AG04450 (cell line): Measurements from ENCODE around the gene BAZ1B. TPM values are rescaled to one million over a fixed set of nuclear protein-coding genes. Genes with fewer than 3 reads are reported as not detected.
"Not testable (repeated sequence)": the region's sequence is repeated elsewhere in the genome, so short reads cannot be mapped to it uniquely, and the experiment has no call there.

Source experiments
- CTCF ChIA-PET: fragments of 300-600, 350-600 bp; formaldehyde crosslinking; extraction: SDS; loops from one replicate; lab custom pipeline; 2022; ENCODE audit warnings: antibody characterized with exemption, inconsistent platforms; lab: Charles Lee
- POLR2A ChIA-PET: fragments of 350-600 bp; formaldehyde crosslinking; extraction: SDS; loops from one replicate; lab custom pipeline; 2021; ENCODE audit warnings: antibody characterized with exemption, inconsistent platforms; lab: Yijun Ruan, JAX
- DNase-seq: peaks from one replicate; pipeline ENCODE4 v3.0.0-alpha.2; 2011; ENCODE audit warnings: low read depth, low spot score
- H3K27ac ChIP-seq: one replicate; pipeline ENCODE4 v1.5.1; 2012; ENCODE audit warnings: low read depth, low read length, control low read depth
- H3K27me3 ChIP-seq: one replicate; pipeline ENCODE4 v1.6.0; 2012; ENCODE audit warnings: low read length; ENCODE audit not compliant: control insufficient read depth, insufficient read depth
- H3K4me3 ChIP-seq: 2 replicates; pipeline ENCODE4 v1.5.1; 2011; ENCODE audit warnings: mild to moderate bottlenecking, low read depth, low read length, control low read depth
- H3K9me3 ChIP-seq: 2 replicates; pipeline ENCODE4 v1.5.1; 2012; ENCODE audit warnings: low read length; ENCODE audit not compliant: control insufficient read depth, insufficient read depth
- polyA plus RNA-seq: library from polyadenylated mRNA; depleted of rRNA; stranded (reverse); fragments of >200 nt; gene quantifications from 2 replicates; pipeline ENCODE4 v1.2.3, GENCODE V29; 2011
- TF ChIP-seq, protein P1 (sequence below): IDR thresholded peaks from 2 replicates; pipeline ENCODE4 v1.5.1; 2011; ENCODE audit warnings: low read depth, low read length, control low read depth, inconsistent platforms

The BAZ1B gene
- polyA plus RNA-seq, 1 experiment, result 29.0 TPM

DNA sequence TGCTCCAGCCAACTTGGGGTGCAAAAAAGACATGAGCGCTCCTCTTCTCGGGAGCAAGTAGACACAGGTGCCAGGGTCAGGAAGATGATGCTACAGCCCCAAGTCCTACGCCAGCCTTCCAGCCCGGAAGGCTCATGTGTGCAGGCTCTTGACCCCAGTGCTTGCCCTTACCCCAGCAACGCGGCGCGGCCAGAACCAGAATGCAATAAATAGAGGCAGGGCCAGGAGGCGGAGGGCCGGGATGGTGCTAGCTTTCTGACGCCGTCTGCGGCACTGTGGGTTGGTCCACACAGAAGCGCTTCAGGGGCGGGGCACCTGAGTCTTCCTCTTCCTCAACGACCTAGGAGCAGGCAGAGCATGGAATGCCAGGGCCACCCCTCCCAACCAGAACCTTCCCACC, 15.0 kb upstream of the BAZ1B start:
- H3K4me3 ChIP-seq, result no peak overlapping the region
- DNase-seq, result no peak
- H3K27ac ChIP-seq, result no peak overlapping the region
- ChIA-PET CTCF (no interaction called here), POLR2A (no interaction called here)
- H3K27me3 ChIP-seq, result no peaks in the 10 kb centered on the region
- TF ChIP-seq, protein P1, sequence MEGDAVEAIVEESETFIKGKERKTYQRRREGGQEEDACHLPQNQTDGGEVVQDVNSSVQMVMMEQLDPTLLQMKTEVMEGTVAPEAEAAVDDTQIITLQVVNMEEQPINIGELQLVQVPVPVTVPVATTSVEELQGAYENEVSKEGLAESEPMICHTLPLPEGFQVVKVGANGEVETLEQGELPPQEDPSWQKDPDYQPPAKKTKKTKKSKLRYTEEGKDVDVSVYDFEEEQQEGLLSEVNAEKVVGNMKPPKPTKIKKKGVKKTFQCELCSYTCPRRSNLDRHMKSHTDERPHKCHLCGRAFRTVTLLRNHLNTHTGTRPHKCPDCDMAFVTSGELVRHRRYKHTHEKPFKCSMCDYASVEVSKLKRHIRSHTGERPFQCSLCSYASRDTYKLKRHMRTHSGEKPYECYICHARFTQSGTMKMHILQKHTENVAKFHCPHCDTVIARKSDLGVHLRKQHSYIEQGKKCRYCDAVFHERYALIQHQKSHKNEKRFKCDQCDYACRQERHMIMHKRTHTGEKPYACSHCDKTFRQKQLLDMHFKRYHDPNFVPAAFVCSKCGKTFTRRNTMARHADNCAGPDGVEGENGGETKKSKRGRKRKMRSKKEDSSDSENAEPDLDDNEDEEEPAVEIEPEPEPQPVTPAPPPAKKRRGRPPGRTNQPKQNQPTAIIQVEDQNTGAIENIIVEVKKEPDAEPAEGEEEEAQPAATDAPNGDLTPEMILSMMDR, result no peak
- H3K9me3 ChIP-seq, result no peaks in the 10 kb centered on the region

DNA sequence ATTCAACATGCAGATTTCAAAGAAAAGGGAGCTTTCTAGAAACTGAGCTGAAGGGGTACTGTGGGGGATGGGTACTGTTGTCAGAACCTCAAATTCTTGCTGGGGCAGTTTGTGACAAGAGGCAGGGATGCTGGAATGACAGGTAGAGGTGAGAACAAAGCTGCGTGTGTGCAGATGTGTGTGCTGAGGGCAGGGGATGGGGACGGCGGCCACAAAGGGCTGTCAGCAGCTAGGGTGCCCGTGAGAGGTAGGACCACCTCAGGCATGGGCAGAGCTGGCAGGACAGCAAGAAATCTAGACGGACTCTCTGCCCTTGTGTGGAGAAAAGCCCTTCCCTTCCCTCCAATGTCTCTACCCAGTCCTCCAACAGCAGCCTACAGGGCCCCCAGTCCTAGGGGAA, 14.4 kb upstream of the BAZ1B start:
- TF ChIP-seq, protein P1, result no peak
- DNase-seq, result no peak
- POLR2A ChIA-PET, result interaction anchor here (0.7 kb wide), 1 partner anchor 11 kb away, joined by 12 read pairs; no protein-coding TSS in a partner anchor
- no peaks in the 10 kb centered on the region for H3K9me3 ChIP-seq
- no peak overlapping the region for H3K4me3 ChIP-seq
- no peaks in the 10 kb centered on the region for H3K27me3 ChIP-seq
- no peak overlapping the region for H3K27ac ChIP-seq
- CTCF ChIA-PET, result no interaction called here

DNA sequence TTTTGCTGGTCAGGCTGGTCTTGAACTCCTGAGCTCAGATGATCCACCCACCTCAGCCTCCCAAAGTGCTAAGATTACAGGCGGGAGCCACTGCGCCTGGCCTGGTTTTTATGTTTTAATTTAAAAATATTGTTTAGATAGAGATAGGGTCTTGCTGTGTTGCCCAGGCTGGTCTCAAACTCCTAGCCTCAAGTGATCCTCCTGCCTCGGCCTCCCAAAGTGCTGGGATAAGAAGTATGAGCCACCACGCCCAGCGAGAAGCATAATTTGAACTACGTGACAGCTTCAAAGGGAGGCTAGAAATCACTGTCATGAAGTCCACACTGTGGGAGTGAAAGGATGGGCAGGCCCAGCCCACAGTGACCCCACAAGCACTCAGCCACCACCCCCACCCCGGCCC, 13.8 kb upstream of the BAZ1B start:
- POLR2A ChIA-PET, result interaction anchor here (0.6 to 0.7 kb wide), 2 partner anchors 10 to 67 kb away, joined by 4 to 12 read pairs; no protein-coding TSS in a partner anchor
- CTCF ChIA-PET, H3K27me3 ChIP-seq, H3K27ac ChIP-seq, H3K9me3 ChIP-seq, DNase-seq, H3K4me3 ChIP-seq: not testable (repeated sequence)

DNA sequence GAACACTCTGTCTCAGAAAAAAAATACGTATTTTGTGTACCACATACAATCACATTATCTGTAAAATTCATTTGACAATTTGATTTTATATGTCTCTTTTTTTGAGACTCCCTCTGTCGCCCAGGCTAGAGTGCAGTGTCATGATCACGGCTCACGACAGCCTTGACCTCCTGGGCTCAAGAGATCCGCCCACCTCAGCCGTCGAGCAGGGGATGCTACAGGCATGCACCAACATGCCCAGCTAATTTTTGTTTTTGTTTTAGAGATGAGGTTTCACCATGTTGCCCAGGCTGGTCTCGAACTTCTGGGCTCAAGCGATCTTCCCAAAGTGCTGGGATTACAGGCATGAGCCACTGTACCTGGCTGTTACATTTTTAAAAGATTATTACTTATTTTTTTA, 11.6 kb upstream of the BAZ1B start:
- H3K4me3 ChIP-seq, result no peak overlapping the region
- H3K27me3 ChIP-seq, result no peaks in the 10 kb centered on the region
- TF ChIP-seq, protein P1, result no peak
- H3K9me3 ChIP-seq, result no peaks in the 10 kb centered on the region
- ChIA-PET CTCF (no interaction called here), POLR2A (no interaction called here)
- no peak overlapping the region for H3K27ac ChIP-seq
- DNase-seq, result no peak

DNA sequence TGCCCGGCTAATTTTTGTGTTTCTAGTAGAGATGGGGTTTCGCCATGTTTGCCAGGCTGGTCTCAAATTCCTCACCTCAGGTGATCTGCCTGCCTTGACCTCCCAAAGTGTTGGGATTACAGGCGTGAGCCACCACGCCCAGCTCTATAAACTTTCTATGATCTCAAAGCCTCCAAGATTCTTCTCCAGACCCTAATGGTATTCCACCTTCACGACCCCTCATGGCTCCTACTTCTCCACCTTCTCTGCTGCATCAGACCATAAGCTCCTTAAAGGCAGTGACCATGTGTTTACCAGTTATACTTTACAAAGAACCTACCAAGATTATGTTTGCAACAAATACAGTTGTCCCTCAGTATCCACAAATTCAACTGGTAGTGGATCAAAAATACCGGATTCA, 10.1 kb upstream of the BAZ1B start:
- H3K27ac ChIP-seq, result no peak overlapping the region
- no peak for DNase-seq
- TF ChIP-seq, protein P1, result no peak
- ChIA-PET CTCF (no interaction called here), POLR2A (interaction anchor here (1.3 kb wide), 1 partner anchor 10 kb away, joined by 3 read pairs; the partner anchor contains the start of gene BAZ1B)
- H3K27me3 ChIP-seq, result no peaks in the 10 kb centered on the region
- no peak overlapping the region for H3K4me3 ChIP-seq
- H3K9me3 ChIP-seq, result no peaks in the 10 kb centered on the region
